ENCODE results near the gene PDLIM1.

PDLIM1 gene

GRCh38 chr10:95315509-95315908 is 24.7 kb upstream of the PDLIM1 start:
- DNase-seq (ENCODE audit: low spot score) = no peak
- no peak for FAIRE-seq

GRCh38 chr10:95314192-95314918 is 23.6 kb upstream of the PDLIM1 start:
- DNase-seq (ENCODE audit: low spot score) (no peak), FAIRE-seq (no peak)

- FAIRE-seq = no peak
- DNase-seq (ENCODE audit: low spot score) = no peak
These were observed 22.2 kb upstream of the PDLIM1 start for GRCh38 chr10:95312986-95313495.

- FAIRE-seq (no peak), DNase-seq (ENCODE audit: low spot score) (no peak)
These were observed 21.5 kb upstream of the PDLIM1 start for GRCh38 chr10:95312257-95312656.

GRCh38 chr10:95309958-95310357 is 19.2 kb upstream of the PDLIM1 start:
- FAIRE-seq = no peak

GRCh38 chr10:95308389-95309302 is 17.8 kb upstream of the PDLIM1 start:
- FAIRE-seq (peak; percentile 98), DNase-seq (ENCODE audit: low spot score) (peak; percentile 96)

More at GRCh38 chr10:95309958-95310357, 19.2 kb upstream of the PDLIM1 start:
- DNase-seq (ENCODE audit: low spot score) = no peak

GRCh38 chr10:95306851-95307250 is 16.0 kb upstream of the PDLIM1 start:
- FAIRE-seq (no peak), DNase-seq (ENCODE audit: low spot score) (no peak)

GRCh38 chr10:95306318-95306650 is 15.5 kb upstream of the PDLIM1 start:
- no peak for FAIRE-seq
- no peak for DNase-seq (ENCODE audit: low spot score)

- no peak for DNase-seq (ENCODE audit: low spot score)
These were observed 15.0 kb upstream of the PDLIM1 start for GRCh38 chr10:95305606-95306317.

GRCh38 chr10:95304976-95305375 is 14.2 kb upstream of the PDLIM1 start:
- no peak for DNase-seq (ENCODE audit: low spot score)
- no peak for FAIRE-seq

More at GRCh38 chr10:95305606-95306317, 15.0 kb upstream of the PDLIM1 start:
- no peak for FAIRE-seq

- FAIRE-seq (no peak), DNase-seq (ENCODE audit: low spot score) (no peak)
These were observed 13.7 kb upstream of the PDLIM1 start for GRCh38 chr10:95304463-95304862.

- DNase-seq (ENCODE audit: low spot score) (no peak), FAIRE-seq (no peak)
These were observed 13.1 kb upstream of the PDLIM1 start for GRCh38 chr10:95303950-95304349.

GRCh38 chr10:95303535-95303934 is 12.7 kb upstream of the PDLIM1 start:
- DNase-seq (ENCODE audit: low spot score) (no peak), FAIRE-seq (no peak)

GRCh38 chr10:95300022-95300539 is 9.3 kb upstream of the PDLIM1 start:
- DNase-seq (ENCODE audit: low spot score) (no peak), FAIRE-seq (no peak)

- DNase-seq (ENCODE audit: low spot score) = no peak
- FAIRE-seq = no peak
These were observed 6.6 kb upstream of the PDLIM1 start for GRCh38 chr10:95297402-95297801.

GRCh38 chr10:95296764-95297163 is 6.0 kb upstream of the PDLIM1 start:
- no peak for DNase-seq (ENCODE audit: low spot score)
- no peak for FAIRE-seq

GRCh38 chr10:95295031-95295755 is 4.4 kb upstream of the PDLIM1 start:
- DNase-seq (ENCODE audit: low spot score) = peak; percentile 61
- FAIRE-seq = no peak

GRCh38 chr10:95293631-95294030 is 2.8 kb upstream of the PDLIM1 start:
- DNase-seq (ENCODE audit: low spot score) = no peak
- no peak for FAIRE-seq

- FAIRE-seq (no peak), DNase-seq (ENCODE audit: low spot score) (no peak)
These were observed 699 bp upstream of the PDLIM1 start for GRCh38 chr10:95291365-95292039.

- FAIRE-seq (no peak), DNase-seq (ENCODE audit: low spot score) (no peak)
These were observed 832 bp downstream of the PDLIM1 start for GRCh38 chr10:95289921-95290421.
